ENCODE results near the gene INPP5K. TPM values are rescaled to one million over a fixed set of nuclear protein-coding genes. Genes with fewer than 3 reads are reported as not detected.
"Not testable (repeated sequence)": the region's sequence is repeated elsewhere in the genome, so short reads cannot be mapped to it uniquely, and the experiment has no call there.

The INPP5K gene
- total and polyA plus RNA-seq, 2 of the 4 experiments (the other 2 are of a cell fraction), result 14.9 to 17.4 TPM

- TF ChIP-seq RCOR1 (IDR thresholded peaks at IDR 0.05; ENCODE audit: insufficient replicate concordance, low read length) (no peak), MAFK (IDR thresholded peaks at IDR 0.05; ENCODE audit: low read depth, low read length) (no peak), RFX5 (IDR thresholded peaks at IDR 0.05; ENCODE audit: low read depth, low read length) (no peak), NFE2L2 (IDR thresholded peaks at IDR 0.05; ENCODE audit: low read depth, low read length) (no peak), MAZ (IDR thresholded peaks at IDR 0.05; ENCODE audit: borderline replicate concordance, low read depth, low read length) (no peak), CTCF (conservative IDR thresholded peaks at IDR 0.05; ENCODE audit: low read depth, low read length) (no peak), MXI1 (IDR thresholded peaks at IDR 0.05; ENCODE audit: borderline replicate concordance, low read depth, low read length) (no peak)
- Histone ChIP-seq H2BK5ac (ENCODE audit: low read depth, low read length, poor library complexity, severe bottlenecking) (no peak overlapping the region), H3K9me3 (ENCODE audit: control insufficient read depth, insufficient read depth, low read length) (no peaks in the 10 kb centered on the region), H2AK9ac (replicated peaks; ENCODE audit: low read depth, low read length, poor library complexity) (no peak overlapping the region), H3K4me1 (ENCODE audit: control insufficient read depth, insufficient read depth, low read length) (no peaks in the 10 kb centered on the region), H3K27ac (ENCODE audit: insufficient read depth, low read length) (no peak overlapping the region), H3K14ac (replicated peaks; ENCODE audit: low read depth, low read length) (no peak overlapping the region), H3K56ac (ENCODE audit: extremely low read depth, insufficient read depth, low read length) (no peak overlapping the region), H2BK20ac (ENCODE audit: low read depth, low read length) (no peak overlapping the region), H3K4me3 (ENCODE audit: insufficient read depth, low read depth, low read length) (no peak overlapping the region), H3K79me1 (ENCODE audit: low read depth in 1 of 2, low read length in 2 of 2) (peaks cover 3 to 22% of the 10 kb centered on the region in 2 experiments), H3K4ac (ENCODE audit: low read depth, low read length) (no peak overlapping the region), H3K4me2 (ENCODE audit: low read depth, low read length) (no peak overlapping the region), H2BK120ac (ENCODE audit: low read depth, low read length) (no peak overlapping the region), H3K18ac (ENCODE audit: low read depth, low read length) (no peak overlapping the region), H3K23ac (ENCODE audit: low read depth, low read length) (no peak overlapping the region), H3K27me3 (ENCODE audit: control insufficient read depth, insufficient read depth, low read length) (no peaks in the 10 kb centered on the region), H4K8ac (ENCODE audit: low read depth in 2 of 2, low read length in 2 of 2) (no peak overlapping the region), H2AK5ac (ENCODE audit: low read depth, low read length) (no peak overlapping the region), H4K20me1 (ENCODE audit: insufficient read depth, low read length) (no peaks in the 10 kb centered on the region), H2BK15ac (ENCODE audit: low read depth, low read length) (no peak overlapping the region), H3K9ac (ENCODE audit: low read depth, low read length) (no peak overlapping the region), H4K91ac (ENCODE audit: insufficient read depth, low read depth, low read length) (no peak overlapping the region), H2AFZ (replicated peaks; ENCODE audit: low read length, poor library complexity) (no peak overlapping the region), H3K9me1 (ENCODE audit: insufficient read depth, low read length) (no peaks in the 10 kb centered on the region), H4K5ac (ENCODE audit: low read depth, low read length) (no peak overlapping the region), H3K36me3 (ENCODE audit: control insufficient read depth, insufficient read depth, low read length) (peaks cover 35% of the 10 kb centered on the region)
- no peak for DNase-seq
- ATAC-seq (ENCODE audit: low read depth), result no peak
- 79% methylated on average over 4 of the region's 7 CpGs; no CpG with 5 or more reads in 1 of the 2 experiments for WGBS, 2 experiments (ENCODE audit: extremely low coverage in 2 of 2, insufficient read length in 1 of 2)
- ChIA-PET POLR2A (ENCODE audit: unreplicated experiment) (no interaction called here), CTCF (no interaction called here)
- intact Hi-C loops (cut with micrococcal nuclease) (no loop called here), in situ Hi-C loops (cut with MboI; ENCODE audit: low sequenced_read_pairs) (no loop called here), dilution Hi-C loops (cut with HindIII; ENCODE audit: low sequenced_read_pairs, unreplicated experiment) (no loop called here)
- BruUV-seq (replicated peaks), result no TSS peak
Measured at GRCh38 chr17:1509290-1509881, 7.0 kb downstream of the INPP5K start.

- H2AFZ ChIP-seq (replicated peaks; ENCODE audit: low read length, poor library complexity); H2BK120ac ChIP-seq (ENCODE audit: low read depth, low read length); H3K14ac ChIP-seq (replicated peaks; ENCODE audit: low read depth, low read length); BruUV-seq (replicated peaks); H3K4ac ChIP-seq (ENCODE audit: low read depth, low read length); H3K27ac ChIP-seq (ENCODE audit: insufficient read depth, low read length); intact Hi-C loops (cut with micrococcal nuclease); H2BK5ac ChIP-seq (ENCODE audit: low read depth, low read length, poor library complexity, severe bottlenecking); H2BK15ac ChIP-seq (ENCODE audit: low read depth, low read length); H2AK5ac ChIP-seq (ENCODE audit: low read depth, low read length); H3K9me3 ChIP-seq (ENCODE audit: control insufficient read depth, insufficient read depth, low read length); H3K18ac ChIP-seq (ENCODE audit: low read depth, low read length); CTCF ChIA-PET; H4K91ac ChIP-seq (ENCODE audit: insufficient read depth, low read depth, low read length); in situ Hi-C loops (cut with MboI; ENCODE audit: low sequenced_read_pairs); H3K4me2 ChIP-seq (ENCODE audit: low read depth, low read length); ATAC-seq (ENCODE audit: low read depth); H4K5ac ChIP-seq (ENCODE audit: low read depth, low read length); H3K4me1 ChIP-seq (ENCODE audit: control insufficient read depth, insufficient read depth, low read length); DNase-seq; H3K27me3 ChIP-seq (ENCODE audit: control insufficient read depth, insufficient read depth, low read length); H2BK20ac ChIP-seq (ENCODE audit: low read depth, low read length); H4K8ac ChIP-seq (ENCODE audit: low read depth in 2 of 2, low read length in 2 of 2); H3K56ac ChIP-seq (ENCODE audit: extremely low read depth, insufficient read depth, low read length); dilution Hi-C loops (cut with HindIII; ENCODE audit: low sequenced_read_pairs, unreplicated experiment); H3K23ac ChIP-seq (ENCODE audit: low read depth, low read length); H3K9ac ChIP-seq (ENCODE audit: low read depth, low read length); H3K4me3 ChIP-seq (ENCODE audit: insufficient read depth, low read depth, low read length); H3K9me1 ChIP-seq (ENCODE audit: insufficient read depth, low read length); POLR2A ChIA-PET (ENCODE audit: unreplicated experiment); H2AK9ac ChIP-seq (replicated peaks; ENCODE audit: low read depth, low read length, poor library complexity); H4K20me1 ChIP-seq (ENCODE audit: insufficient read depth, low read length): not testable (repeated sequence)
- Histone ChIP-seq H3K79me1 (ENCODE audit: low read depth in 1 of 2, low read length in 2 of 2) (peaks cover 3 to 18% of the 10 kb centered on the region in 2 experiments; a peak in 3 of 4 replicates), H3K36me3 (ENCODE audit: control insufficient read depth, insufficient read depth, low read length) (peaks cover 37% of the 10 kb centered on the region)
- 94% methylated on average over 11 of the region's 25 CpGs; no CpG with 5 or more reads in 1 of the 2 experiments for WGBS, 2 experiments (ENCODE audit: extremely low coverage in 2 of 2, insufficient read length in 1 of 2)
Measured at GRCh38 chr17:1508709-1509108, 7.7 kb downstream of the INPP5K start.

Data from IMR-90 (cell line).